Bronchial epithelial cell (primary cell): ENCODE measurements around the gene ENTPD1. TPM values are rescaled to one million over a fixed set of nuclear protein-coding genes. Genes with fewer than 3 reads are reported as not detected.
"Not testable (repeated sequence)": the region's sequence is repeated elsewhere in the genome, so short reads cannot be mapped to it uniquely, and the experiment has no call there.

Source experiments
- DNase-seq: peaks from one replicate; pipeline ENCODE4 v3.0.0-alpha.2; 2010; ENCODE audit warnings: low read depth
- FAIRE-seq: peaks from 2 replicates; lab custom pipeline; 2011; peaks lifted over from hg19 to GRCh38; lab: Jason Lieb, UNC
- H3K27me3 ChIP-seq: 2 replicates; pipeline ENCODE4 v1.5.1; 2011; ENCODE audit warnings: low read length; ENCODE audit not compliant: control insufficient read depth, insufficient read depth
- H3K36me3 ChIP-seq: 2 replicates; pipeline ENCODE4 v1.5.1; 2011; ENCODE audit warnings: low read length; ENCODE audit not compliant: control insufficient read depth, insufficient read depth
- H3K4me3 ChIP-seq: 2 replicates; pipeline ENCODE4 v1.5.1; 2011; ENCODE audit warnings: mild to moderate bottlenecking, low read depth, low read length, control low read depth
- CTCF ChIP-seq: IDR thresholded peaks from 2 replicates; pipeline ENCODE4 v1.5.1; 2011; ENCODE audit warnings: mild to moderate bottlenecking, moderate library complexity, low read length, control low read depth, inconsistent platforms; ENCODE audit not compliant: insufficient read depth, severe bottlenecking
- total RNA-seq: library from RNA; depleted of rRNA; stranded (reverse); fragments of >200 nt; gene quantifications from 2 replicates; pipeline ENCODE4 v1.2.1, GENCODE V29; 2014

Gene ENTPD1
- total RNA-seq, 1 donor from 2014 or later, result not detected

- FAIRE-seq, result no peak
- H3K36me3 ChIP-seq, result no peaks in the 10 kb centered on the region
- no peaks in the 10 kb centered on the region for H3K27me3 ChIP-seq
- no peak for TF ChIP-seq CTCF
- no peak for DNase-seq
- H3K4me3 ChIP-seq, result no peak overlapping the region
Measured at GRCh38 chr10:95716866-95717265, 39.1 kb upstream of the ENTPD1 start.

GRCh38 chr10:95720745-95721144 lies 35.2 kb upstream of the ENTPD1 start:
- peak; percentile 37 for DNase-seq
- not testable (repeated sequence) for H3K36me3 ChIP-seq, H3K4me3 ChIP-seq, FAIRE-seq, H3K27me3 ChIP-seq

GRCh38 chr10:95722496-95722895 lies 33.5 kb upstream of the ENTPD1 start:
- not testable (repeated sequence) for H3K27me3 ChIP-seq, FAIRE-seq, H3K36me3 ChIP-seq, H3K4me3 ChIP-seq, DNase-seq

GRCh38 chr10:95728526-95728925 lies 27.4 kb upstream of the ENTPD1 start:
- no peaks in the 10 kb centered on the region for H3K36me3 ChIP-seq
- DNase-seq (no peak), FAIRE-seq (no peak)
- no peaks in the 10 kb centered on the region for H3K27me3 ChIP-seq
- no peak overlapping the region for H3K4me3 ChIP-seq
- TF ChIP-seq CTCF, result no peak

- DNase-seq, result no peak
- no peak for TF ChIP-seq CTCF
- no peak for FAIRE-seq
- Histone ChIP-seq H3K36me3 (no peaks in the 10 kb centered on the region), H3K4me3 (no peak overlapping the region), H3K27me3 (no peaks in the 10 kb centered on the region)
Measured at GRCh38 chr10:95729323-95730055, 26.5 kb upstream of the ENTPD1 start.

GRCh38 chr10:95730233-95730632 lies 25.7 kb upstream of the ENTPD1 start:
- FAIRE-seq (no peak), DNase-seq (no peak)
- TF ChIP-seq CTCF, result no peak
- Histone ChIP-seq H3K36me3 (no peaks in the 10 kb centered on the region), H3K4me3 (no peak overlapping the region), H3K27me3 (no peaks in the 10 kb centered on the region)

GRCh38 chr10:95732907-95733306 lies 23.1 kb upstream of the ENTPD1 start:
- not testable (repeated sequence) for DNase-seq, FAIRE-seq, H3K4me3 ChIP-seq, H3K27me3 ChIP-seq, H3K36me3 ChIP-seq
